SK-N-SH treated with all-trans-retinoic acid at 6 μM for 48 hours (cell line): ENCODE results near the gene ECI1.
"Not testable (repeated sequence)": the region's sequence is repeated elsewhere in the genome, so short reads cannot be mapped to it uniquely, and the experiment has no call there.

Experiments
- ATAC-seq: fragments of 200-7000 bp; cut with Tn5 transposase; 3 replicates; pipeline ENCODE4 v1.9.1; 2020; ENCODE audit warnings: mild to moderate bottlenecking, moderate library complexity
- ESRRG ChIP-seq: fragments of 250-450 bp; sonication (Bioruptor Pico); IDR thresholded peaks from 2 replicates; pipeline ENCODE4 v1.6.1; 2021; ENCODE audit warnings: mild to moderate bottlenecking
- GLIS3 ChIP-seq: fragments of 250-450 bp; sonication (Bioruptor Pico); IDR thresholded peaks from 2 replicates; pipeline ENCODE4 v1.5.0; 2020; ENCODE audit warnings: mild to moderate bottlenecking, moderate library complexity
- ISL1 ChIP-seq: fragments of 250-450 bp; sonication (Bioruptor Pico); IDR thresholded peaks from 2 replicates; pipeline ENCODE4 v2.1.2; 2022; ENCODE audit warnings: mild to moderate bottlenecking, moderate library complexity
- PPARA ChIP-seq: fragments of 250-450 bp; sonication (Bioruptor Pico); IDR thresholded peaks from 2 replicates; pipeline ENCODE4 v1.5.0; 2020; ENCODE audit warnings: mild to moderate bottlenecking, borderline replicate concordance
- TCF4 ChIP-seq: fragments of 250-450 bp; sonication (Bioruptor Pico); IDR thresholded peaks from 2 replicates; pipeline ENCODE4 v1.8.0; 2021; ENCODE audit warnings: mild to moderate bottlenecking, moderate library complexity, borderline replicate concordance
- ZNF565 ChIP-seq: fragments of 450-650 bp; formaldehyde crosslinking; conservative IDR thresholded peaks from 2 replicates; pipeline ENCODE4 v1.5.0; 2020; ENCODE audit warnings: low read depth, mild to moderate bottlenecking, moderate library complexity
- ZNF70 ChIP-seq: fragments of 450-650 bp; formaldehyde crosslinking; IDR thresholded peaks from 2 replicates; pipeline ENCODE4 v1.5.0; 2020; ENCODE audit warnings: mild to moderate bottlenecking, moderate library complexity
- TF ChIP-seq, protein P1 (sequence below): fragments of 250-450 bp; sonication (Bioruptor Pico); IDR thresholded peaks from 2 replicates; pipeline ENCODE4 v1.5.1; 2021; ENCODE audit warnings: mild to moderate bottlenecking, moderate library complexity
- TF ChIP-seq, protein P2 (sequence below): fragments of 250-450 bp; sonication (Bioruptor Pico); IDR thresholded peaks from 2 replicates; pipeline ENCODE4 v1.5.1; 2020; ENCODE audit warnings: low read depth, mild to moderate bottlenecking, moderate library complexity
- TF ChIP-seq, protein P3 (sequence below): fragments of 250-450 bp; sonication (Bioruptor Pico); IDR thresholded peaks from 2 replicates; pipeline ENCODE4 v1.8.0; 2020; ENCODE audit warnings: mild to moderate bottlenecking, moderate library complexity, borderline replicate concordance
- TF ChIP-seq, protein P4 (sequence below): fragments of 250-450 bp; sonication (Bioruptor Pico); IDR thresholded peaks from 2 replicates; pipeline ENCODE4 v1.5.0; 2020; ENCODE audit warnings: mild to moderate bottlenecking, moderate library complexity

ECI1 gene

DNA sequence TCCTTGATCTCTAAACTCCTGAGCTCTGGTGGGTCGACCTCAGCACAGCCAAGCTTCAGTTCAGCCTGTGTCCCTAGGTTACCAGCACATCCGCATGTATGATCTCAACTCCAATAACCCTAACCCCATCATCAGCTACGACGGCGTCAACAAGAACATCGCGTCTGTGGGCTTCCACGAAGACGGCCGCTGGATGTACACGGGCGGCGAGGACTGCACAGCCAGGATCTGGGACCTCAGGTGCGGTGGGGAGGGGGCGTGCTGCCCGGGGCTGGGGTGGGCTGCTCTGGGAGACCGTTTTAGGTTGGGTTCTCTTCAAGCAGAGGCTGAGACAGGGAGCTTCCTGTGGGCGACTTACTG, 45.0 kb downstream of the ECI1 start (continued):
- TF ChIP-seq, protein P1, sequence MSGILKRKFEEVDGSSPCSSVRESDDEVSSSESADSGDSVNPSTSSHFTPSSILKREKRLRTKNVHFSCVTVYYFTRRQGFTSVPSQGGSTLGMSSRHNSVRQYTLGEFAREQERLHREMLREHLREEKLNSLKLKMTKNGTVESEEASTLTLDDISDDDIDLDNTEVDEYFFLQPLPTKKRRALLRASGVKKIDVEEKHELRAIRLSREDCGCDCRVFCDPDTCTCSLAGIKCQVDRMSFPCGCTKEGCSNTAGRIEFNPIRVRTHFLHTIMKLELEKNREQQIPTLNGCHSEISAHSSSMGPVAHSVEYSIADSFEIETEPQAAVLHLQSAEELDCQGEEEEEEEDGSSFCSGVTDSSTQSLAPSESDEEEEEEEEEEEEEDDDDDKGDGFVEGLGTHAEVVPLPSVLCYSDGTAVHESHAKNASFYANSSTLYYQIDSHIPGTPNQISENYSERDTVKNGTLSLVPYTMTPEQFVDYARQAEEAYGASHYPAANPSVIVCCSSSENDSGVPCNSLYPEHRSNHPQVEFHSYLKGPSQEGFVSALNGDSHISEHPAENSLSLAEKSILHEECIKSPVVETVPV (CRISPR knock-in tag) = no peak
- TF ChIP-seq, all 23 proteins: peak for 0

- ATAC-seq = peak; percentile 49
- TF ChIP-seq ZNF70 (CRISPR knock-in tag) (no peak), PPARA (CRISPR knock-in tag) (no peak)
- TF ChIP-seq, protein P2, sequence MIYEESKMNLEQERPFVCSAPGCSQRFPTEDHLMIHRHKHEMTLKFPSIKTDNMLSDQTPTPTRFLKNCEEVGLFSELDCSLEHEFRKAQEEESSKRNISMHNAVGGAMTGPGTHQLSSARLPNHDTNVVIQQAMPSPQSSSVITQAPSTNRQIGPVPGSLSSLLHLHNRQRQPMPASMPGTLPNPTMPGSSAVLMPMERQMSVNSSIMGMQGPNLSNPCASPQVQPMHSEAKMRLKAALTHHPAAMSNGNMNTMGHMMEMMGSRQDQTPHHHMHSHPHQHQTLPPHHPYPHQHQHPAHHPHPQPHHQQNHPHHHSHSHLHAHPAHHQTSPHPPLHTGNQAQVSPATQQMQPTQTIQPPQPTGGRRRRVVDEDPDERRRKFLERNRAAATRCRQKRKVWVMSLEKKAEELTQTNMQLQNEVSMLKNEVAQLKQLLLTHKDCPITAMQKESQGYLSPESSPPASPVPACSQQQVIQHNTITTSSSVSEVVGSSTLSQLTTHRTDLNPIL (CRISPR knock-in tag) = no peak
Observed at GRCh38 chr16:2205967-2206313, 45.4 kb downstream of the ECI1 start.

- no peak for TF ChIP-seq GLIS3 (CRISPR knock-in tag)
- TF ChIP-seq, protein P3, sequence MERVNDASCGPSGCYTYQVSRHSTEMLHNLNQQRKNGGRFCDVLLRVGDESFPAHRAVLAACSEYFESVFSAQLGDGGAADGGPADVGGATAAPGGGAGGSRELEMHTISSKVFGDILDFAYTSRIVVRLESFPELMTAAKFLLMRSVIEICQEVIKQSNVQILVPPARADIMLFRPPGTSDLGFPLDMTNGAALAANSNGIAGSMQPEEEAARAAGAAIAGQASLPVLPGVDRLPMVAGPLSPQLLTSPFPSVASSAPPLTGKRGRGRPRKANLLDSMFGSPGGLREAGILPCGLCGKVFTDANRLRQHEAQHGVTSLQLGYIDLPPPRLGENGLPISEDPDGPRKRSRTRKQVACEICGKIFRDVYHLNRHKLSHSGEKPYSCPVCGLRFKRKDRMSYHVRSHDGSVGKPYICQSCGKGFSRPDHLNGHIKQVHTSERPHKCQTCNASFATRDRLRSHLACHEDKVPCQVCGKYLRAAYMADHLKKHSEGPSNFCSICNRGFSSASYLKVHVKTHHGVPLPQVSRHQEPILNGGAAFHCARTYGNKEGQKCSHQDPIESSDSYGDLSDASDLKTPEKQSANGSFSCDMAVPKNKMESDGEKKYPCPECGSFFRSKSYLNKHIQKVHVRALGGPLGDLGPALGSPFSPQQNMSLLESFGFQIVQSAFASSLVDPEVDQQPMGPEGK (CRISPR knock-in tag) = 0 out of 2 replicates have a peak, but pooled peaks have one; percentile 37
- ATAC-seq = peak; percentile 75
Observed at GRCh38 chr16:2205104-2205966, 46.1 kb downstream of the ECI1 start, which contains the start of gene MLST8. Gene MLST8, plus strand, starts transcription at chr16:2205454. Its CDS starts 632 bp downstream, at chr16:2206086.

- TF ChIP-seq, protein P1 (CRISPR knock-in tag) = no peak
- TF ChIP-seq, protein P3 (CRISPR knock-in tag) = no peak
- TF ChIP-seq TCF4 (CRISPR knock-in tag) (no peak), ZNF70 (CRISPR knock-in tag) (no peak), ISL1 (CRISPR knock-in tag) (no peak), ZNF565 (CRISPR knock-in tag) (no peak), ESRRG (CRISPR knock-in tag) (no peak)
- TF ChIP-seq, protein P4, sequence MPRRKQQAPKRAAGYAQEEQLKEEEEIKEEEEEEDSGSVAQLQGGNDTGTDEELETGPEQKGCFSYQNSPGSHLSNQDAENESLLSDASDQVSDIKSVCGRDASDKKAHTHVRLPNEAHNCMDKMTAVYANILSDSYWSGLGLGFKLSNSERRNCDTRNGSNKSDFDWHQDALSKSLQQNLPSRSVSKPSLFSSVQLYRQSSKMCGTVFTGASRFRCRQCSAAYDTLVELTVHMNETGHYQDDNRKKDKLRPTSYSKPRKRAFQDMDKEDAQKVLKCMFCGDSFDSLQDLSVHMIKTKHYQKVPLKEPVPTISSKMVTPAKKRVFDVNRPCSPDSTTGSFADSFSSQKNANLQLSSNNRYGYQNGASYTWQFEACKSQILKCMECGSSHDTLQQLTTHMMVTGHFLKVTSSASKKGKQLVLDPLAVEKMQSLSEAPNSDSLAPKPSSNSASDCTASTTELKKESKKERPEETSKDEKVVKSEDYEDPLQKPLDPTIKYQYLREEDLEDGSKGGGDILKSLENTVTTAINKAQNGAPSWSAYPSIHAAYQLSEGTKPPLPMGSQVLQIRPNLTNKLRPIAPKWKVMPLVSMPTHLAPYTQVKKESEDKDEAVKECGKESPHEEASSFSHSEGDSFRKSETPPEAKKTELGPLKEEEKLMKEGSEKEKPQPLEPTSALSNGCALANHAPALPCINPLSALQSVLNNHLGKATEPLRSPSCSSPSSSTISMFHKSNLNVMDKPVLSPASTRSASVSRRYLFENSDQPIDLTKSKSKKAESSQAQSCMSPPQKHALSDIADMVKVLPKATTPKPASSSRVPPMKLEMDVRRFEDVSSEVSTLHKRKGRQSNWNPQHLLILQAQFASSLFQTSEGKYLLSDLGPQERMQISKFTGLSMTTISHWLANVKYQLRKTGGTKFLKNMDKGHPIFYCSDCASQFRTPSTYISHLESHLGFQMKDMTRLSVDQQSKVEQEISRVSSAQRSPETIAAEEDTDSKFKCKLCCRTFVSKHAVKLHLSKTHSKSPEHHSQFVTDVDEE (CRISPR knock-in tag) = no peak
- ATAC-seq = no peak
Observed at GRCh38 chr16:2204416-2205103, 46.8 kb downstream of the ECI1 start.

- ATAC-seq = not testable (repeated sequence)
Observed at GRCh38 chr16:2203119-2203688, 48.2 kb downstream of the ECI1 start.
